ENCODE measurements around the gene SLC25A52. TPM values are rescaled to one million over a fixed set of nuclear protein-coding genes. Genes with fewer than 3 reads are reported as not detected.
"Not testable (repeated sequence)": the region's sequence is repeated elsewhere in the genome, so short reads cannot be mapped to it uniquely, and the experiment has no call there.

Gene SLC25A52, protein sequence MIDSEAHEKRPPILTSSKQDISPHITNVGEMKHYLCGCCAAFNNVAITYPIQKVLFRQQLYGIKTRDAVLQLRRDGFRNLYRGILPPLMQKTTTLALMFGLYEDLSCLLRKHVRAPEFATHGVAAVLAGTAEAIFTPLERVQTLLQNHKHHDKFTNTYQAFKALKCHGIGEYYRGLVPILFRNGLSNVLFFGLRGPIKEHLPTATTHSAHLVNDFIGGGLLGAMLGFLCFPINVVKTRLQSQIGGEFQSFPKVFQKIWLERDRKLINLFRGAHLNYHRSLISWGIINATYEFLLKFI
- total RNA-seq, result 0.20 to 0.53 TPM in 2 of 3 replicates, not detected in the other
- long read RNA-seq, result 0 reads

- no peak for DNase-seq (ENCODE audit: low spot score)
- Mint-ChIP-seq H3K4me3 (ENCODE audit: unreplicated experiment) (no peak within 1 kb of the TSS), H3K36me3 (ENCODE audit: low read depth) (no peaks in the 10 kb centered on the region), H3K9me3 (ENCODE audit: low read depth) (peaks cover 3% of the 10 kb centered on the region), H3K27me3 (ENCODE audit: low read depth) (peaks cover 6% of the 10 kb centered on the region), H3K27ac (ENCODE audit: unreplicated experiment) (no peak within 1 kb of the TSS), H3K4me1 (ENCODE audit: low read depth) (no peaks in the 10 kb centered on the region)
- TF ChIP-seq, protein P1, sequence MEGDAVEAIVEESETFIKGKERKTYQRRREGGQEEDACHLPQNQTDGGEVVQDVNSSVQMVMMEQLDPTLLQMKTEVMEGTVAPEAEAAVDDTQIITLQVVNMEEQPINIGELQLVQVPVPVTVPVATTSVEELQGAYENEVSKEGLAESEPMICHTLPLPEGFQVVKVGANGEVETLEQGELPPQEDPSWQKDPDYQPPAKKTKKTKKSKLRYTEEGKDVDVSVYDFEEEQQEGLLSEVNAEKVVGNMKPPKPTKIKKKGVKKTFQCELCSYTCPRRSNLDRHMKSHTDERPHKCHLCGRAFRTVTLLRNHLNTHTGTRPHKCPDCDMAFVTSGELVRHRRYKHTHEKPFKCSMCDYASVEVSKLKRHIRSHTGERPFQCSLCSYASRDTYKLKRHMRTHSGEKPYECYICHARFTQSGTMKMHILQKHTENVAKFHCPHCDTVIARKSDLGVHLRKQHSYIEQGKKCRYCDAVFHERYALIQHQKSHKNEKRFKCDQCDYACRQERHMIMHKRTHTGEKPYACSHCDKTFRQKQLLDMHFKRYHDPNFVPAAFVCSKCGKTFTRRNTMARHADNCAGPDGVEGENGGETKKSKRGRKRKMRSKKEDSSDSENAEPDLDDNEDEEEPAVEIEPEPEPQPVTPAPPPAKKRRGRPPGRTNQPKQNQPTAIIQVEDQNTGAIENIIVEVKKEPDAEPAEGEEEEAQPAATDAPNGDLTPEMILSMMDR (IDR thresholded peaks at IDR 0.05), result no peak
Measured at GRCh38 chr18:31760695-31761094, at the start of gene SLC25A52. SLC25A52 (minus strand) TSS chr18:31760880; CDS start chr18:31760661, 219 bp downstream.

- not testable (repeated sequence) for H3K27me3 Mint-ChIP-seq (ENCODE audit: low read depth); H3K36me3 Mint-ChIP-seq (ENCODE audit: low read depth)
Measured at GRCh38 chr18:31809049-31809448, 48.4 kb upstream of the SLC25A52 start.

GRCh38 chr18:31801078-31801477, 40.4 kb upstream of the SLC25A52 start:
- no peak overlapping the region for H3K4me3 Mint-ChIP-seq (ENCODE audit: unreplicated experiment)
- peaks cover 1% of the 10 kb centered on the region for H3K27me3 Mint-ChIP-seq (ENCODE audit: low read depth)
- no peaks in the 10 kb centered on the region for H3K36me3 Mint-ChIP-seq (ENCODE audit: low read depth)
- TF ChIP-seq, protein P1 (IDR thresholded peaks at IDR 0.05), result no peak
- no peaks in the 10 kb centered on the region for H3K4me1 Mint-ChIP-seq (ENCODE audit: low read depth)
- H3K9me3 Mint-ChIP-seq (ENCODE audit: low read depth), result no peaks in the 10 kb centered on the region
- H3K27ac Mint-ChIP-seq (ENCODE audit: unreplicated experiment), result no peak overlapping the region
- DNase-seq (ENCODE audit: low spot score), result no peak

More at GRCh38 chr18:31809049-31809448, 48.4 kb upstream of the SLC25A52 start:
- not testable (repeated sequence) for H3K4me3 Mint-ChIP-seq (ENCODE audit: unreplicated experiment); H3K4me1 Mint-ChIP-seq (ENCODE audit: low read depth); H3K27ac Mint-ChIP-seq (ENCODE audit: unreplicated experiment); H3K9me3 Mint-ChIP-seq (ENCODE audit: low read depth); DNase-seq (ENCODE audit: low spot score)

- not testable (repeated sequence) for H3K9me3 Mint-ChIP-seq (ENCODE audit: low read depth); H3K36me3 Mint-ChIP-seq (ENCODE audit: low read depth); H3K27ac Mint-ChIP-seq (ENCODE audit: unreplicated experiment); H3K4me1 Mint-ChIP-seq (ENCODE audit: low read depth); DNase-seq (ENCODE audit: low spot score); H3K4me3 Mint-ChIP-seq (ENCODE audit: unreplicated experiment); H3K27me3 Mint-ChIP-seq (ENCODE audit: low read depth)
Measured at GRCh38 chr18:31799257-31799656, 38.6 kb upstream of the SLC25A52 start.

DNA sequence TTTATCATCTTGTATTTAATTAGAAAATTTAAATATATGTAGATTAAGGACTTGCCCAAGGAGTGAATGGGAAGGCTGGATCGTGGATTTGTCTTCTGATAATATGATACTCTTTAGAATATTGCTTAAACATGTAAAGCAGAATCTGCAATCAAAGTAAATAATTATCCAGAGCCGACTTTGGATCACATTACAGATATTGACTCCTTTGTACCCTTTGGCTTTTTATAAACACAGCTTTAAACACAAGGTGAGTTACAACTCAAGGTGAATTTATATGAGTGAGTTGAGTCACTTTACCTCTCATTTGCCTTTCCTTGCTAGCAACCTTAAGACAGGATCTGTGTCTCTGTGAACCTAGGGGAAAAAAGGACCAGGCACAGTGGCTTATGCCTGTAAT, 37.7 kb upstream of the SLC25A52 start:
- DNase-seq (ENCODE audit: low spot score), result no peak
- H3K9me3 Mint-ChIP-seq (ENCODE audit: low read depth), result no peaks in the 10 kb centered on the region
- H3K4me3 Mint-ChIP-seq (ENCODE audit: unreplicated experiment), result no peak overlapping the region
- H3K27ac Mint-ChIP-seq (ENCODE audit: unreplicated experiment), result no peak overlapping the region
- TF ChIP-seq, protein P1 (IDR thresholded peaks at IDR 0.05), result no peak
- H3K27me3 Mint-ChIP-seq (ENCODE audit: low read depth), result peaks cover 1% of the 10 kb centered on the region
- H3K4me1 Mint-ChIP-seq (ENCODE audit: low read depth), result no peaks in the 10 kb centered on the region
- H3K36me3 Mint-ChIP-seq (ENCODE audit: low read depth), result no peaks in the 10 kb centered on the region

- Mint-ChIP-seq H3K4me3 (ENCODE audit: unreplicated experiment) (no peak overlapping the region), H3K27me3 (ENCODE audit: low read depth) (peaks cover 4% of the 10 kb centered on the region), H3K9me3 (ENCODE audit: low read depth) (no peaks in the 10 kb centered on the region), H3K36me3 (ENCODE audit: low read depth) (no peaks in the 10 kb centered on the region), H3K27ac (ENCODE audit: unreplicated experiment) (no peak overlapping the region), H3K4me1 (ENCODE audit: low read depth) (no peaks in the 10 kb centered on the region)
- DNase-seq (ENCODE audit: low spot score), result no peak
- TF ChIP-seq, protein P1 (IDR thresholded peaks at IDR 0.05), result no peak
Measured at GRCh38 chr18:31795747-31796146, 35.1 kb upstream of the SLC25A52 start.

Measured in chondrocyte (in vitro differentiated cells).